SK-N-MC (cell line): Measurements from ENCODE around the gene HLF.

Experiments
- DNase-seq: peaks from one replicate; pipeline ENCODE4 v3.0.0-alpha.2; 2011; ENCODE audit warnings: low read depth, low spot score
- H3K27ac ChIP-seq: fragments of 200-600 bp; sonication (generic); 2 replicates; pipeline ENCODE4 v1.5.1; 2016; ENCODE audit warnings: mixed run types
- H3K36me3 ChIP-seq: fragments of 200-600 bp; sonication (generic); 2 replicates; pipeline ENCODE4 v1.6.1; 2017; ENCODE audit warnings: antibody characterized with exemption, low read length, mixed read lengths; ENCODE audit not compliant: insufficient read depth
- H3K4me3 ChIP-seq: fragments of 200-600 bp; sonication (generic); 2 replicates; pipeline ENCODE4 v1.5.1; 2016
- H3K9ac ChIP-seq: fragments of 200-600 bp; sonication (generic); 2 replicates; pipeline ENCODE4 v1.8.0; 2017; ENCODE audit warnings: mixed run types, mixed read lengths; ENCODE audit not compliant: insufficient read length
- H3K9me3 ChIP-seq: fragments of 200-600 bp; sonication (generic); 2 replicates; pipeline ENCODE4 v1.6.1; 2017; ENCODE audit warnings: low read depth, mild to moderate bottlenecking, antibody characterized with exemption, low read length, moderate library complexity, mixed read lengths
- EZH2 ChIP-seq: fragments of 200-600 bp; sonication (generic); IDR thresholded peaks from one replicate; pipeline ENCODE4 v1.6.1; 2017; ENCODE audit warnings: antibody characterized with exemption
- FOXP2 ChIP-seq: optimal IDR thresholded peaks from 2 replicates; pipeline ENCODE3; 2011; ENCODE audit warnings: mild to moderate bottlenecking, moderate library complexity; ENCODE audit not compliant: insufficient read depth; ENCODE audit errors: extremely low read length, control extremely low read depth
- POLR2AphosphoS5 ChIP-seq: IDR thresholded peaks from 2 replicates; pipeline ENCODE4 v1.6.1; 2012; ENCODE audit warnings: mild to moderate bottlenecking, low read depth, low read length, borderline replicate concordance

HLF gene

DNA sequence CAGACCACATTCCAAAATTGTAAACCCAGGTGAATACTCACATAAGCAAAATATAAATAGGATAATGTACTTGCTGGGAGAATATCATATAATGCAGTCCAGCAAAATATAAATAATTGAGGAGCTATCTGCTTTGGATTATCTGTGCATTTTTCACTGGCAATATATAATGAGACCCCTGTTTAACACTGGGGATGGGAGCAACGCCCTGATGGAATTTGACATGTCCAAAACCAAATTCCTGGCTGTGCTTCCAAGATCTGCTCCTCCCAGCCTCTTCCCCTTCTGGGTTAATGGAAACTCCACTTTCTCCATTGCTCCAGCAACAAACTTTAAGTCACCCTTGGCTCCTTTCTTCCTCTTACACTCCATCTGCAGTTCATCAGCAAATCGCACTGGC, 35.5 kb upstream of the HLF start:
- no peaks in the 10 kb centered on the region for H3K36me3 ChIP-seq
- no peak overlapping the region for H3K27ac ChIP-seq
- no peak overlapping the region for H3K9ac ChIP-seq
- H3K9me3 ChIP-seq, result no peaks in the 10 kb centered on the region
- no peak for TF ChIP-seq FOXP2
- no peak for TF ChIP-seq POLR2AphosphoS5
- no peak for TF ChIP-seq EZH2
- no peak overlapping the region for H3K4me3 ChIP-seq
- DNase-seq, result no peak

DNA sequence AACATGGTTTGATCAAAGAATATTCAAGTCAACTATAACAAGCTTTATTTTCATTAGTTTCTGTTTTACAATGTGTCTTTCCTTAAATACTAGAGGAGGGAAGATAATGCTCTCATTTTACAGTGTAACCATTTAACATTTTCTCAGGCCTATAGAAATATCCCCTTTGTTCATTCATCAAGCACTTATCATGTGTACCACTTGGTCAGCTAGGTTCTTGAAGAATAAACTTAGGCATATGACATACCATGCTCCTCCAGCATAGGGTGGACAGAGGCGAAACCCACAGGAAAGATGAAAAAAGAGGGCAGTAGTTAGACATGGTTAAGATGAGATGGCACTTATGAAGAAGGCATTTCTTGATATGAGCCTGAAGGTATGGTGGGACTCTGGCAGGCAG, 34.0 kb upstream of the HLF start:
- H3K36me3 ChIP-seq, result no peaks in the 10 kb centered on the region
- DNase-seq, result no peak

DNA sequence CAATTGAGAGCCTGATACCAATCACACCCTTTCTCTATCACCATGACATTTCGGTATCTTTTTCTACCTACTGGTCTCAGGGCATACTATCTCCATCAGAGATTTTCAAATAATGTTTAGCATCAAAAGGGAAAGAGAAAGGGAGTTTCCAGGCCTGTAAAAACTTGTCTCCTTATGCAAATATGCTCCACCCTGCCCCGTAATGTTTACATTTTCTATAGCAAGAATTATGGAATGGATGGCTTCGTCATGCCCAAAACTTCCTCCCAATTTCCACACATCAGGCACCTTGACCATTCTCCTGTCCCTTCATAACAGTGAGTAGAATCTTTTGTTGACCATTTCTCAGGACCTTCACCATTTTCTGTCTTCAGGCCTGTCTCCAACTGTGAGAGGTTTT, 30.9 kb upstream of the HLF start:
- Histone ChIP-seq H3K27ac (no peak overlapping the region), H3K9me3 (no peaks in the 10 kb centered on the region), H3K36me3 (no peaks in the 10 kb centered on the region), H3K4me3 (no peak overlapping the region), H3K9ac (no peak overlapping the region)
- DNase-seq, result no peak
- TF ChIP-seq FOXP2 (no peak), POLR2AphosphoS5 (no peak)

More for the DNA sequence above, 34.0 kb upstream of the HLF start:
- no peaks in the 10 kb centered on the region for H3K9me3 ChIP-seq
- H3K4me3 ChIP-seq, result no peak overlapping the region
- no peak overlapping the region for H3K9ac ChIP-seq
- TF ChIP-seq FOXP2 (no peak), EZH2 (no peak), POLR2AphosphoS5 (no peak)
- H3K27ac ChIP-seq, result no peak overlapping the region

DNA sequence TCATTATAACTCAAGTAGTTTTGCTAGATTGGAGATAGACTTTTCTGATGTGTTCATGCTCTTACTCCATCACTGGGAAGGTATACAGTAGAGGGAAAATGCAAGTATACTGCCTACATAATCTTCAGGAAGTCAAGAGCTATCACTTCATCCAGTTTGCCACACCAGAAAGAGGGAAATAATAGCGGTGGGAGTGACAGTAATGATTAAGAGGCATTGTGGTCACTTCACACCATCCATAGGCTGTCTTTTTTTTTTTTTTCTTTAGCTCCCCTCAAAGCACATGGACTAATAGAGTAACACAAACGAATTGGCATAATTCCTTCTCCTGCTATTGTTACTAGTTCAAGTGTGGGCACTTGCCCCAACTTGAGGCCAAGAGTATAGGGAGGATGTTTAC, 28.4 kb upstream of the HLF start:
- DNase-seq, result no peak
- no peak overlapping the region for H3K4me3 ChIP-seq
- no peak overlapping the region for H3K9ac ChIP-seq
- H3K36me3 ChIP-seq, result no peaks in the 10 kb centered on the region
- TF ChIP-seq EZH2, result no peak
- no peak for TF ChIP-seq POLR2AphosphoS5
- no peak for TF ChIP-seq FOXP2
- peak overlapping the region; percentile 93 for H3K27ac ChIP-seq
- H3K9me3 ChIP-seq, result no peaks in the 10 kb centered on the region

DNA sequence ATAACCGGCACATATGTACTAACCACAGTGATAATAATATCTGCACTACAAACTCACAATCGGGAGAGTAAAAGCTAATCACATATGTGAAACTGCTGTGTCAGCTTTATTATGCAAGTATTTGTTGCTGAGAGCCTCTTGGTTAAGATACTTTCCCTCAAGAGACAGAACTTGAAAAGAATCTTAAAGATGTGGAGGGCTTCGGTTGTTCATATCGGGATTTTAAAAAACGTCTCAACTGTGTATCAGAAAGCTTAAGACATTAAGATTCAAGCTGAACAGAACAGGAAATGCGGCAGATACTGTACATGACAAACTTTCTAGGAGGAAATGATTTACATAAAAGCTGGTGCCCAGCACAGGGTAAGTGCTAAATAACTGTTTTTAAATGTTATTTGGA, 27.5 kb upstream of the HLF start:
- no peaks in the 10 kb centered on the region for H3K36me3 ChIP-seq
- peak overlapping the region; percentile 93 for H3K27ac ChIP-seq
- H3K9me3 ChIP-seq, result no peaks in the 10 kb centered on the region
- peak; percentile 32; the same call in 1 of the 2 replicates for TF ChIP-seq POLR2AphosphoS5
- TF ChIP-seq EZH2, result no peak
- DNase-seq, result peak; percentile 95
- H3K9ac ChIP-seq, result peak overlapping the region; percentile 51
- peak overlapping the region; percentile 89 for H3K4me3 ChIP-seq

DNA sequence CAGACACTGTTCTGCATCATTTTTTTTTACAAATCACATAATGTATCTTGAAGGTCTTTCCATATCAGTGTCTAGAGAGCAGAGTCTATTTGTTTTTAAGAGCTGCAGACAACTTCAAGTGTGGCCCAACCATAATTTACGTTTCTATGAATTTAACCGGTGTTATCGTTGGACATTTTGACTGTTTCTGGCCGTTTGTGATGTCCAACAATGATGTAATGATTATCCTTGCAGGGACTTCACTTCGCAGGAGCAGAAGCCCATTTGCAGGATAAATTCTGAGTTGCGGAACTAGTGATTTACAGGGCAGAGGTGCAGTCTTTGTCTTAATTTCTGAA, 26.9 kb upstream of the HLF start:
- TF ChIP-seq POLR2AphosphoS5 (no peak; the same call in 1 of the 2 replicates), FOXP2 (no peak), EZH2 (no peak)
- no peaks in the 10 kb centered on the region for H3K36me3 ChIP-seq
- DNase-seq, result peak; percentile 66
- peak overlapping the region; percentile 89 for H3K4me3 ChIP-seq
- H3K27ac ChIP-seq, result peak overlapping the region; percentile 93
- no peaks in the 10 kb centered on the region for H3K9me3 ChIP-seq
- no peak overlapping the region for H3K9ac ChIP-seq

DNA sequence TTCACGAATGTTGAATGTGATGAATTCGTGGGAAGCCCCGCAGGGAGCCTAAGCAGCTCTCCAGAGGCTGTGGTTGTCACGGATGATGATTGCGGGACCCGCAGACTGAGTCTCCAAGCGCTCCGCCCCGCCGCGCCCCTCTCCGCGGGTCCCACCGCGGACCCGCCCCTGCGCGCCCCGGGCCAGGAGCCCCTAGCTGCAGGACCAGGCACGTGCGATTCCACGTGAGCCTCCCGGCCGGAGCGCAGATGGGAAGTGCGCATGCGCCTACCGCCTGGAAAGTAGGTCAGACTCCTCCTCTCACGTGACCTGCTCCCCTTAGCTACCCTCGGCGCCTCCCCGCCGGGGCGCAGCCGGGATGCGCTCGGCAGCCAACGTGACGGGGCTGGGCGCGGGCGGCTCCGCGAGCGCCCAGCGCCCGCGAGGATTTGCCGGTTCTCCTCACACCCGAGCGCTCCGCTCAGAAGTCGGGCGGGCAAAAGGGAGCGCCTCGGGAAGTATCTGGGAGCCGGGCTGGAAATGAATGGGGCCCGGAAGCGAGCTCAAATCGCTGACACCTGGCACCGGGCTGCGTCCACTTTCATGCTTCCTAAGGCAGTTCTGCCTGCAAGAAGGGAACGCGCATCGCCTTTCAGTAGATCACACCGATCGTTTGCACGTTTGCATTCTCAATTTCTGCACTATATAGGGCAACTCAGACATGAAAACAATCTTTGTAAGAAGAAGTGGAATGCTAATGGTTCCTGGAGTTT, 26.4 kb upstream of the HLF start:
- Histone ChIP-seq H3K27ac (peak overlapping the region; percentile 93), H3K36me3 (no peaks in the 10 kb centered on the region), H3K9ac (peak overlapping the region; percentile 59), H3K4me3 (peak overlapping the region; percentile 89), H3K9me3 (no peaks in the 10 kb centered on the region)
- no peak for TF ChIP-seq EZH2
- TF ChIP-seq FOXP2, result peak; percentile 17
- TF ChIP-seq POLR2AphosphoS5, result peak; percentile 69
- DNase-seq, result peak; percentile 76

DNA sequence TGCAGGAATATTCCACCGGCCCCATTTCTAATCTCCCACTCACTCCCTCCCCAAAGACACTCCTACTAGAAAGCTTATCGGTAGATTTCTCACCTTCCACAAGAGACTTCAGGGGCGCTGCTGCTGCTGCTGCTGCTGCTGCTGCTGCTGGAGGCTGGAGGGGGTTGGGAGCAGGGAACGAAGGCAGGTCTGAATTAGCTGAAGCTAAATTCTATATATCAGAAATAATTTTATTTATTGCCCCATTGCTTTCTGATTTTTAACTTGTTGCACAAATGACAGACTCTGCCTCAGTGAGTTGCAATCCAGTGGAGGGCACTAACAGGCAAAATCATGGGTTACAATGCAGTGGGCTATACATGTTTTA, 25.8 kb upstream of the HLF start:
- Histone ChIP-seq H3K9ac (peak overlapping the region; percentile 59), H3K36me3 (no peaks in the 10 kb centered on the region), H3K27ac (peak overlapping the region; percentile 52; the same call in 1 of the 2 replicates), H3K9me3 (no peaks in the 10 kb centered on the region), H3K4me3 (peak overlapping the region; percentile 89)
- DNase-seq, result no peak
- TF ChIP-seq POLR2AphosphoS5 (no peak), FOXP2 (no peak), EZH2 (no peak)

DNA sequence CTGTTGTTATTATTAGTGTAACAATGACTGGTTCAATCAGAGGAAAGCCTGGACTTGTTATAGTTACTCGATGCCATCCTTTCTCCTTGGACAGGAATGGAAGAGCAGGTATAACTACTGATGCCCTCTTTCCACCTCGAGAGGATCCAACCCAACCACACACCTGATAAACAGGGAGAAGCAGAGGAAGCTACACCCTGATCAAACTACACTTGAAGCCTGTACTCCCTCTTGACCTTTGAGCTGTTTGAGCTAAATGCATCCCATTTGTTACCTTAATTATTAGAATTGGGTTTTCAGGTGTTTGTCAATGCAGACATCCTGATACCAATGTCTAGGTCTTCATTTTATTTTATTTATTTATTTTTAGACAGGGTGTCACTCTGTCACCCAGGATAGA, 23.7 kb upstream of the HLF start:
- Histone ChIP-seq H3K9ac (no peak overlapping the region), H3K36me3 (no peaks in the 10 kb centered on the region), H3K27ac (no peak overlapping the region), H3K4me3 (no peak overlapping the region), H3K9me3 (no peaks in the 10 kb centered on the region)
- TF ChIP-seq EZH2 (no peak), POLR2AphosphoS5 (no peak), FOXP2 (no peak)
- no peak for DNase-seq
